ENCODE data around the gene PFN1. TPM values are rescaled to one million over a fixed set of nuclear protein-coding genes. Genes with fewer than 3 reads are reported as not detected.

The PFN1 gene
- total RNA-seq, 1 donor from 2014 or later, result 1,046 TPM

- Histone ChIP-seq H3K4me3 (peak overlapping the region; percentile 77 to 78), H3K4me1 (peaks cover 9 to 25% of the 10 kb centered on the region in 2 donors), H3K36me3 (peaks cover under 1 to 19% of the 10 kb centered on the region in 2 donors), H3K9me3 (no peaks in the 10 kb centered on the region), H3K27me3 (no peaks in the 10 kb centered on the region), H3K27ac (peak overlapping the region; percentile 94)
- peak; percentile 99 to 100 for DNase-seq (ENCODE audit: low spot score in 2 of 2)
- TF ChIP-seq, protein P1, sequence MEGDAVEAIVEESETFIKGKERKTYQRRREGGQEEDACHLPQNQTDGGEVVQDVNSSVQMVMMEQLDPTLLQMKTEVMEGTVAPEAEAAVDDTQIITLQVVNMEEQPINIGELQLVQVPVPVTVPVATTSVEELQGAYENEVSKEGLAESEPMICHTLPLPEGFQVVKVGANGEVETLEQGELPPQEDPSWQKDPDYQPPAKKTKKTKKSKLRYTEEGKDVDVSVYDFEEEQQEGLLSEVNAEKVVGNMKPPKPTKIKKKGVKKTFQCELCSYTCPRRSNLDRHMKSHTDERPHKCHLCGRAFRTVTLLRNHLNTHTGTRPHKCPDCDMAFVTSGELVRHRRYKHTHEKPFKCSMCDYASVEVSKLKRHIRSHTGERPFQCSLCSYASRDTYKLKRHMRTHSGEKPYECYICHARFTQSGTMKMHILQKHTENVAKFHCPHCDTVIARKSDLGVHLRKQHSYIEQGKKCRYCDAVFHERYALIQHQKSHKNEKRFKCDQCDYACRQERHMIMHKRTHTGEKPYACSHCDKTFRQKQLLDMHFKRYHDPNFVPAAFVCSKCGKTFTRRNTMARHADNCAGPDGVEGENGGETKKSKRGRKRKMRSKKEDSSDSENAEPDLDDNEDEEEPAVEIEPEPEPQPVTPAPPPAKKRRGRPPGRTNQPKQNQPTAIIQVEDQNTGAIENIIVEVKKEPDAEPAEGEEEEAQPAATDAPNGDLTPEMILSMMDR (IDR thresholded peaks at IDR 0.05), result no peak
- intact Hi-C loops (cut with DNase I), result loop anchor here (1.0 to 5.0 kb wide), 4 partner anchors 19 to 825 kb away; partner anchors contain the start of genes CYB5D2, INCA1, KIF1C and PFN1
Observed at GRCh38 chr17:4966844-4967538, 18.7 kb upstream of the PFN1 start.

DNA sequence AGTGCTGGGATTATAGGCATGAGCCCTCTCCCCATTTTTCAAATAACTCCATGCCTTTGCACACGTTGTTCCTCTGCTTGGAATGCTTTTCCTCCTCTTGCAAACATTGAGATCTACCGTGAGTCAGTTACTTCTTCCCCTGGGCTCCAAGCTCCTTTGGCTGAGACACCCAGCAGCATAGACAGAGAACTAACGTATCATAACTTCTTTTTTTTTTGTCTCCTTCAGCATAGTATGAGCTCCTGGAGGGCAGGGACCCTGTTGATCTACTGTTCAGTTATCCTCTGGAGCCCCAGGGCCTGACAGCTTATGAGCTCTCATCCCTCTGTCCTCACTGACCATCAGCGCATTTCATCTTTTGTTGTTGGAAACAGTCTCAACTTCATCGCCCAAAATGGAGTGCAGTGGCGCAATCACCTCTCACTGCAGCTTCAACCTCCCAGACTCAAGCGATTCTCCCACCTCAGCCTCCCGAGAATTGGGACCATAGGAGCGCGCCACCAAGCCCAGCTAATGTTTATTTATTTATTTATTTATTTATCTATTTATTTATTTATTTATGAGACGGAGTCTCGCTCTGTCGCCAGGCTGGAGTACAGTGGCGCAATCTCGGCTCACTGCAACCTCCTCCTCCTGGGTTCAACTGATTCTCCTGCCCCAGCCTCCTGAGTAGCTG, 17.1 kb upstream of the PFN1 start:
- Histone ChIP-seq H3K27me3 (no peaks in the 10 kb centered on the region), H3K27ac (no peak overlapping the region), H3K4me1 (peaks cover 9 to 25% of the 10 kb centered on the region in 2 donors), H3K9me3 (no peaks in the 10 kb centered on the region), H3K4me3 (peak overlapping the region in 1 of 2 donors; percentile 77), H3K36me3 (peaks cover 7 to 19% of the 10 kb centered on the region in 2 donors)
- intact Hi-C loops (cut with DNase I), result loop anchor here (5.0 kb wide), 1 partner anchor 823 kb away; the partner anchor contains the start of genes CYB5D2 and ZZEF1
- TF ChIP-seq, protein P1 (IDR thresholded peaks at IDR 0.05), result no peak
- no peak for DNase-seq (ENCODE audit: low spot score in 2 of 2)

GRCh38 chr17:4960279-4960922, 12.1 kb upstream of the PFN1 start:
- TF ChIP-seq, protein P1 (IDR thresholded peaks at IDR 0.05), result no peak
- peaks cover 23 to 34% of the 10 kb centered on the region in 2 donors for H3K36me3 ChIP-seq
- no peak overlapping the region for H3K27ac ChIP-seq
- no peaks in the 10 kb centered on the region for H3K27me3 ChIP-seq
- no peak for DNase-seq (ENCODE audit: low spot score in 2 of 2)
- intact Hi-C loops (cut with DNase I), result no loop called here
- no peaks in the 10 kb centered on the region for H3K4me1 ChIP-seq
- H3K4me3 ChIP-seq, result no peak overlapping the region
- no peaks in the 10 kb centered on the region for H3K9me3 ChIP-seq

GRCh38 chr17:4959261-4959965, 11.1 kb upstream of the PFN1 start:
- Histone ChIP-seq H3K36me3 (peaks cover 23 to 34% of the 10 kb centered on the region in 2 donors), H3K9me3 (no peaks in the 10 kb centered on the region), H3K4me3 (no peak overlapping the region), H3K27ac (no peak overlapping the region), H3K4me1 (no peaks in the 10 kb centered on the region), H3K27me3 (no peaks in the 10 kb centered on the region)
- TF ChIP-seq, protein P1 (IDR thresholded peaks at IDR 0.05), result no peak
- intact Hi-C loops (cut with DNase I), result no loop called here
- no peak for DNase-seq (ENCODE audit: low spot score in 2 of 2)

DNA sequence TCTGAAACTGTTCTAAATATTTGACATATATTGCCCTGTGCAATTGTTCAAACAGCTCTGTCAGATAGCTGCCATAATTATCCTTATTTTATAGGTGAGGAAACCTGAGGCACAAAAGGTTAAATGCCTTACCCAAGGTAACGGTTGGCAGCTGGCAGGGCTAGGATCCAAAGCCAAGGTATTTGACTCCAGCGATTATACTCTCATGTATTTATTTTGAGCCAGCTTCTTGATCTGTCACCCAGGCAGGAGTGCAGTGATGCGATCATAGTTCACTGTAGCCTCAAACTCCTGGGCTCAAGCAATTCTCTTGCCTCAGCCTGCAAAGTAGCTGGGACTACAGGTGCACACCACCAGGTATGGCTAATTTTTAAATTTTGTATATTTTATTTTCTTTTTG, 9.8 kb upstream of the PFN1 start:
- Histone ChIP-seq H3K27me3 (no peaks in the 10 kb centered on the region), H3K27ac (no peak overlapping the region), H3K4me1 (peaks cover 0 to 8% of the 10 kb centered on the region in 2 donors), H3K36me3 (peaks cover 23 to 34% of the 10 kb centered on the region in 2 donors), H3K4me3 (no peak overlapping the region), H3K9me3 (no peaks in the 10 kb centered on the region)
- DNase-seq (ENCODE audit: low spot score in 2 of 2), result no peak
- intact Hi-C loops (cut with DNase I), result no loop called here
- TF ChIP-seq, protein P1 (IDR thresholded peaks at IDR 0.05), result no peak

Data from ascending aorta (tissue), 2 donors.